Right renal pelvis (tissue), 4 donors: ENCODE results near the gene PDLIM1. TPM values are rescaled to one million over a fixed set of nuclear protein-coding genes. Genes with fewer than 3 reads are reported as not detected.

Experiments
- DNase-seq, 4 donors: peaks; one replicate each; pipeline ENCODE4 v3.0.0-alpha.2; 2013; ENCODE audit warnings: low read depth in 4 of 4, low spot score in 3 of 4, missing footprints in 1 of 4
- polyA plus RNA-seq, 4 donors: library from polyadenylated mRNA; unstranded; fragments of 120-200 nt; gene quantifications; one replicate each; pipeline ENCODE4 v1.2.1, GENCODE V29; 2013; ENCODE audit not compliant: insufficient read length in 4 of 4

PDLIM1 gene, protein sequence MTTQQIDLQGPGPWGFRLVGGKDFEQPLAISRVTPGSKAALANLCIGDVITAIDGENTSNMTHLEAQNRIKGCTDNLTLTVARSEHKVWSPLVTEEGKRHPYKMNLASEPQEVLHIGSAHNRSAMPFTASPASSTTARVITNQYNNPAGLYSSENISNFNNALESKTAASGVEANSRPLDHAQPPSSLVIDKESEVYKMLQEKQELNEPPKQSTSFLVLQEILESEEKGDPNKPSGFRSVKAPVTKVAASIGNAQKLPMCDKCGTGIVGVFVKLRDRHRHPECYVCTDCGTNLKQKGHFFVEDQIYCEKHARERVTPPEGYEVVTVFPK
- 10 to 100 TPM; 71.1 to 94.4 (median 80.6) TPM for polyA plus RNA-seq

DNA sequence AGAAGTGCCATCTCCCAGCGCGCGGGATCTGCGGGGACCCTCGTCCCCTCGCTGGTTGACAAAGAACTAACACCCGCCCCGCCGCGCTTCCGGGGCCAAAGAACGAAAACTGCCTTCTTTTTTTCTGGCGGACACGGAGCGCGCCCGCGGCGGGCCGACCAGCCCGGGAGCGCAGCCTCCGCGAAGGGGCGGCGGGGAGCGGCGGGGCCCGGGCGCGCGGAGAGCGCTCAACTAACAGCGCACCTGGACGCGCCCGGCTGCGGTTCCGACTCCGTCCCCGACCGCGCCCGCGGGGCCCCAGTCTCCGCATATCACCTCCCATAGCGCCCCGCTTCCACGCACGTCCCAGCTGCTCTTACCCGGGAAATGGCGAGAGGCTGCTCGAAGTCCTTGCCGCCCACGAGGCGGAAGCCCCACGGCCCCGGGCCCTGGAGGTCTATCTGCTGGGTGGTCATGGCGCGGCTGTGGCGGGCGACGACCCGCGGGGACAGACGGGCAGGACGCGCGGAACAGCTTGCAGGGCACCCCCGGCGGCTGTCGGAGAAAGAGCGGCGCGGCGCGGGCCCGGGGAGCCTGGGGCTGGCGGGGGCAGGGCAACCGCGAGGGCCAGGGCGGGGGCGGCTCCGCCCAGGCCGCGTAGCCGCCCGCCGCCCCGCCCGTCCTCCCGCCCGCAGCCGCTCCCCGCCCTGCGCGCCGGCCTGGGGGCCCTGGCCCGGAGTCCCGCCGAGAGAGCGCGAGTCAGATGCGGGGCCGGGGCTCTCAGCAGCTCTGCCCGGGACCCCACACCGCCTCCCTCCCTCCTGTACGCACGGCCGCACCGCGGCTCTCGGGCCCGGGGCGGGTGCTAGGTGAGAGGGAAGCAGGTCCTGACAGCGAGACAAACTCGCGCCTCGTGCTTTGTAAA lies at the start of gene PDLIM1:
TSS of gene PDLIM1 (minus strand) at position 543 of the 904 bp plus-strand sequence. CDS start at position 455, 88 bp downstream.
- no peak for DNase-seq

DNA sequence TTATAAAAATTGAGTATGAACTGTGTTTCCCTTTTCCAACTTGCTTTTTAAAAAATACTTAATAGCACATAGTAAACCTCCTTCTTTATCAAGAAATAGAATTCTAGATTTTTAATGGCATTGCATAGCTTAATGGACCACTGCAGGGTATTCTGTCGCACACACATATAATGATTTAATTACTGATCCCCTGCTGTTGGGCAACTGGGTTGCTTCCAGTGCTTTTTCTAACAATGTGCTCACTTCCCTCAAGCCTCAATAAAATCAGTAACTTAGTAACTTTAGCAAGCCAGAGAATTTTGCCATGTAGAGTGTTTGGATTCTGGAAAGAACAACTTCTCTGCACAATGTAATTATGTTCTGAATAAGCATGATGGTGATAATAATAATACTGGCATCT lies 49.1 kb upstream of the PDLIM1 start:
- DNase-seq: no peak

DNA sequence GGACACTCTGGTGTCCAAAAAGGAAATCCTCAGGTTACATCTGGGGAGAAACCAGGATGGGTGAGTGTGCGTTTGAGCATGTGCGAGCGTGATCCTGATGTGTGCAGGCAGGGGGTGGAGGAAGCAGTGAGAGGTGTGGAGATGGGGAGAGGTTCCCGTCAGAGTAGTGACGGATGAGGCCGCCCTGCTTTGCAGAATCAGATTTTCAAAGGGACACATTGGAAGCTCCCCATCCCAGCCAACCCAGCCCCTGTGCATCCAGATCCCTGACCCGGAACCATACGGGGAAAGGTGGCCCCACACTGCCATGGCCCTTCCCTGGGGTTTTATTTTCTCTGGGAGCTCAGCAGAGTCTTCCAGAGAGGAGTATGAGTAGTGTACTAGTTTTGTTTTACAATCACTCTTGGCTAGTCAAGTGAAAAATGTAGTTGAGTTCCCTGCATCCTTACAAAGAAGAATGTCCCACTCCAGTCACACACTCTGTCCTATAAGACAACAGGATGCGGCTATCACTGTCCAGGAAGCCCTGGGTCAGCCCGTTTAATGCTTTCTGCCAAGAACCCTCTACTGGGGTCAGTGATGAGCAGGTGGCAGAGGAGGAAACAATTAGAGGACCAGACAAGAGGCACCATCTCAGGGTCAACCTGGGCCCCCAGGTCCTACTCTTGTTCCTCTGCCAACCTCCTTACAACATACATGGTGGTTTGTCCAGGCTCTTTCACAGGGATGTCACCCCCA lies 46.8 kb upstream of the PDLIM1 start:
- DNase-seq: no peak

DNA sequence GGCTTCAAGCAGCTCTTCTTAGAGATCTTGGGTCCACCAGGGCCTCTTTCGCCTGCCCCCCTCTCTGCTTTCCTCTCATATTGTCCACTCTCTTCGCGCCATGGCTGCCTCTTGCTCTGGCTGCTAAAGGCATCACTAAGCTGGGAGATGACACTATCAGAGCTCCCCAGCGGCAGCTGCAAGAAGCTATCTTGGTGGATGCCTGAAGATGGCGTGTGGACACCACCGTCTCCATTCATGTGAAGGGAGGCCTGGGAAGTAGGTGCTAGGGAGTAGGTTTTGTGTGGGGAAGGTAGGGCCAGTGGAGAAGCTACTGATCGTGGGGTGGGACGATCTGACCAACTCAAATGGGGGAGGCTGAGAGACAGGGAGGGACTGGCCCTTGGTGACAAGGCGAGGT lies 45.9 kb upstream of the PDLIM1 start:
- DNase-seq: no peak

DNA sequence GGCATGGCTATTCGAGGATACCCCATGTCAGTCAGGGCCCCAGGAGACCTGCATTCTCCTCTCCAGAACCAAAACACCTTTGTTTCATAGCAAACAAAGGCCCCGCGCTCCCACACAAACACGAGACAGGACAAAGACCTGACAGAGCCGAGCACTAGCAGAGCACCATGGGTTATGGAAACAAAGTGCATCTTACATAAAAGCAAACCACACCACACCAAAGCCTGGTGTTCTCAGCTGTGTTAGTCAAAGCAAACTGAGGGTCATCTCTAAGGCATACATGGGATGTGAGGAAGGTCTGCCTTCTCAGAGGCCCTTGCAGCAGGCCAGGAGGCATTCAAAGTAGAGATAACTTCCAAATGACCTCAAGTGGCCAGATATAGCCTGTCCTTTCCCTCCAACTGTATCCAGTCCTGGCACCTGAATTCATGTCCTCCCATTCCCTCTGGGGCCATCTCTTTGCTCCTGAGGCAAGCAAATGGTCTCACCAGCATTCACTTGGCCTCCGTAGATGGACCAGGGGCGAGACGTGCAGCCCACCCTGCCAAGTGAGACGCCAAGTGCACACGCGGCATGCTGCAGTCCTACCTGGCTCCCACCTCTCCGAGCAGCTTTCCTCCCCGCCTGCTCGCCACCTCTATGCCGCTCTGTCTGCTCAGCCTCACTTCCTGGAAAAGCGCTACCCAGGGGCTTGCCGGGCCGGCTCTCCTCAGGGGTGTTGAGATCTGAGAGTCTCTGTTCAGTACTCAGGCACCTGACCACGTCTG lies 45.3 kb upstream of the PDLIM1 start:
- no peak for DNase-seq

DNA sequence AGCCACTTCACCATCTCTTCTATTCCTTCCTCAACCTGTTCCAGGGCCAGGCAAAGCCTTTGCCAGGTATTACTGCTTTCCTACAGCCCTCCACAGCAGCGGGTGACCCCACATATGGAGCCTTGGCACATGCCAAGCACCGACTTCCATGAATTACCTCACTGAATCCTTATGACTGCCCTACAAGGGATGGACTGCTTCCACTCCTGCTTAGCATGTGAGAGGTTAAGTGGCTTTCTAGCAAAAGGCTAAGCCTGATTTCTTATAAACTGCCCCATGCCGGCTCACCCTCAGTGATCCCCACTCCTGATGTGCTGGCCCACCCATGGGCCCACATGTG lies 44.0 kb upstream of the PDLIM1 start:
- no peak for DNase-seq

DNA sequence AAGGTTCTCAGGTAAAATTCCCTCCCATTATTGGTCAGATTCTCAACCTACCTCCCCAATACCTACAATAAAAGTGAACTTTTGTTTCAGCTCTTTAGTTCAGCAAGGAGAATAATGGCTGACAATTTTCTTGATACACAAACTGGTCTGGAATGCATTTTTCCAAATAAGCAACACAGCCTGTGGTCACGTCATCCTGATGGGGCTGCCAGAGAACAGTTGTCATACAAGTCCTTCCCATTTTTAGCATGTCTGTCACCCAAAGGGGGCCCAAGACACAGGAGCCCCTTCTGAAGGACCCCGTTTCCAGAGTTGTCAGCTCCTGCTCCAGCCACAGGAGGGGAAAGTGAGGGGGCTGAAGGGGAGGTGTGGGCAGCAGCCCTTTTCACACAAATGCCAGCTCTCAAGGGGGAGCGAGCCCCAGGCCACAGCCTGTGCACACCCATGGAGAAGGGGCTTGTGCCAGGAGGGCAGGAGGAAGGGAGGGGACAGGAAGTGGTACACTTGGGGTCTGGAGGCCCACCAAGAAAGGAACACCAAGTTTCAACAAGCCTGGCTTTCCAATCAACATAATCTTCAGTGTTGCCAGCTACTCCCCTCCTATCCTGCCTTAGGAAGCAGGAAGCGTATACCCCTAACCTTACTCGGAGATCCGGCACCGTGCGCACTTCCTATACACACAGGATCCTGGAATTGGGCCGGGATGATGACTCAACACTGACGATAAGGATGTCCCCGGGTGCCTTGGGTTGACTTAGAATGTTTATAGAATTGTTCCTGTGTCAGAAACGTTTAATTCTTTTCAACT lies 43.4 kb upstream of the PDLIM1 start:
- no peak for DNase-seq

DNA sequence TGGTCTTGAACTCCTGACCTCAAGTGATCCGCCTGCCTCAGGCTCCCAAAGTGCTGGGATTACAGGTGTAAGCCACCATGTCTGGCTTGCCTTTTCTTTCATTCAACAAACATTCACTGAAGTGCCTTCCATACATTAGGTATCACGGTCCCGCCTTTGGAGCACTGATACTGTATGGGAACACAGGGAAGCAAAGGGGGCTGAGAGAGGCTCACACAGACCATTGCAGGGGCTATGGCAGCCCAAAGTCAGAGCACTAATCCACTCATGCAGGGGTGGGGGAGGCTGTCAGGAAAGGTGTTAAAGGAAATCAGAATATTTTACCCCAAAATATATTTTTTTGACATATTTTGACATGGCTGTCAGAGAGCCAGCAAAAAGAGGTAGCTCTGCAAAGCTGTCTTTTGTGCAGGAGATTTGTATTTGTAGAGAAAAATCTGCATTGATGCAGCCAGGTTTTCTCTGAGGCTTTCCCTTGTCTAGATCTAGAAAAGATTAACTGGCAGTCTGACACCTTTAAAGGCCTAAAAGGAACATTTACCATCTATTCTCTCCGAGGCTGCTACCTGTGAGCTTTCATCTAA lies 42.0 kb upstream of the PDLIM1 start:
- DNase-seq: no peak

DNA sequence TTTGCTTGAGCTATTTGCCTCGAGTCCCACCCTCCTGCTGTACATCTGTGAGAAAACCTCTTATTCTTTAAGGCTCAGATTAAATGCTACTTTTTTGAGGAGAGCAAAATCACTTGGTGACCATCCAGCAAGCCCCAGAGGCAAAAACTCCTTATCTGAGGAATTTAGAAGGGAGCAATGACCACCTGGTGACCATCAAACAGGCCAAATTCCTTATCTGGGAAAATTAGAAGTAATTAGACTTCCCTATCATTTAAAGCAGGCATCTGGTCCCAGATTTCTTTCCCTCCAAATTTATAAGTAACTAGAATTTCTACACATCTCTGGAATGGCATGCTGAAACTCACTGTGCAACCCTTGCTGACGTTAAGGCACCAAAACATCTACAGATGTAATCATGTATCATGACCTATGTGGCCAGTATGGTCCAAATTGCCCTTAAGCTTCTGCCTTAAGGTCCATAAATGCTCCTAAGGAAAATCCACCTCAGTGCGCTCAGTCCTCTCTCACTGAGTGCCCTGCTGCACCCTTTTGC lies 40.9 kb upstream of the PDLIM1 start:
- no peak for DNase-seq

DNA sequence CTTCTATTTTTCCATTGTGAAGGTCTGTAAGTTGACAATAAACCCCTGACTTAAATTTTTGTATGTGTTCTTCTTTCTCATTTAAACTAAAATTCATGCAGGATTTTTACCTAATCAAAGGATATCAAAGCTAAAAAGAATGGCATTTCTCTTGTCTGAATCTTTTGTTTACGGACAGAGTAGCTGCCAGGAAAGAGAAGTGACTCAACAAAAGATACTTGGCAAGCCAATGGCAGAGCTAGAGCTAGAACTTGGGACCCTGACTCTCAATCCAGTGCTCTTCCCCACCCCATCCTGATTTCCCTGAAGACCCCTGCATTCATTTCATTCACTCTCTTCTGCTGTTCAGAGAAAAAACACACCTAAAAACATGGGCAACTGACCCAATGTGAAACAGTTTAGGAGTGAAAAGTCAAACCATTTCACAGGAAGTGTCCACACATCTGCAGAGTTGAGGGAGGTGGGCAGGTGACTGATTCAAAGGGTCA lies 40.2 kb upstream of the PDLIM1 start:
- DNase-seq: no peak

DNA sequence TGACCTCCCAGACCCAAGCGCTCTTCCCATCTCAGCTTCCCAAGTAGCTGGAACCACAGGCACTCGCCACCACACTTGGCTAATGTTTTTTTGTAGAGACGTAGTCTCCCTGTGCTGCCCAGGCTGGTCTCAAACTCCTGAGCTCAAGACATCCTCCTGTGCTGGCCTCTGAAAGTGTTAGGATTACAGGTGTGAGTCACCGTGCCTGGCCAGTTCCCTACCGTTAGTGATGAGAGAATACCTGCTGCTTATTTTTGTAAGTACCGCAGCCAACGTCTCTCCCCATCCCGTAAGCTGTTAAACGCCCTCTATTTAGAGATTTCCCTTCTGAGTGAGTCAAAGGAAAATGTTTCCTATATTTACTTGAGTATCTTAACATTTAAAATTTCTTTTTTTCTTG lies 38.5 kb upstream of the PDLIM1 start:
- DNase-seq: no peak

DNA sequence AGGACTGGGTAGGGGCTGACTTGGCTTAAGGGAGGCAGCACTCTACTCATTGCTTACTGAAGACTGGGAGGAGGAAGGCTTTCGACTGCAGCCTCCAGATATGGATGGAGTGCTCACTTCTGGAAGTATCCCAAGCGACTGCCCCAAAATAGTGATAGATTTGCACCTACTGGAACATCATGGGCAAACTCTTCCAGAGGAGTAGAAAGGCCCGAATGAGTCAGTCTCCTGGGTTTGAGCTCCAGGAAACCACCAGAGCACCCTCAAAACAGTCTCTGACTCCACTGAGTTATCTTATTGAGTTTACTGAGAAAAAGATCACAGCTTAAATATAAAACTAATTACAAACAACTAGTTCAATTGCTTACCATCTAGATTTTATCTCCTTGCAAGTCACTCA lies 37.2 kb upstream of the PDLIM1 start:
- DNase-seq: no peak

DNA sequence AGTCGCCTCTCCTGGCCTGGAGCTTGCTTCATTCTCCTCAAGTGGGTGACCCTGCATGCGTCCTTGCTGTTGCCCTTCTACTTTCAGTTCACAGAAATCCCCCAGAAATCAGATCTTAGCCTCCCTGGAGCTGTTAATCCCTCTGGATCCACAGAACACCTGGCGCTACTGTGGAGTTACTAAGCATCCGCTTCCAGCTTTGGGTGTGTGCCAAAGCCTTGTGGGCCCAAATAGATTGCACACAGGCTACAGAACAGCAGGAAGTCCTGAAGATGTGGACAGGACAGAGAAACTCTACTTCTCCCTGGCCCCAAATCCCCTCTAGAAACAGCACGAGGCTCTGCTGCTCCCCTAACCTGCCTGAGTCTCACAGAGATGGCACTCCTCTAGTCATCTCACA lies 36.6 kb upstream of the PDLIM1 start:
- DNase-seq: no peak

DNA sequence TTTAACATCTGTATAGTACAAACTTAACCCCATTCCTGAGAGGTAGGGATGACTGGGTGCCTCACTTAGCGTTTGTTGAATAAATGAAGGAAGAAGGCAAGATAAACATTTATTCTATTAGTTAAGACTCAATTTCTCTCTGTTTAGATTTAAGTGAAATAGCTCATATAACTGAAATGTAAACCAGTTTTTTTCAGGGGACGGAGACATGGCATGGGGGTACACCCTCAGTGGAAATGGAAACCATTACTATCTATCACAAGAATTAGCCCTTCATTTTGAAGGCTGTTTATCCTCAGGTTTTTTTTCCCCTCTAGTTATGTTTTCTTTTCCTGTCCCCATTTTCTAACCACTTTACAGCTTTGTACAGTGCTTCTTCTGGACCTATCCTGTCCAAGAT lies 35.6 kb upstream of the PDLIM1 start:
- no peak for DNase-seq

DNA sequence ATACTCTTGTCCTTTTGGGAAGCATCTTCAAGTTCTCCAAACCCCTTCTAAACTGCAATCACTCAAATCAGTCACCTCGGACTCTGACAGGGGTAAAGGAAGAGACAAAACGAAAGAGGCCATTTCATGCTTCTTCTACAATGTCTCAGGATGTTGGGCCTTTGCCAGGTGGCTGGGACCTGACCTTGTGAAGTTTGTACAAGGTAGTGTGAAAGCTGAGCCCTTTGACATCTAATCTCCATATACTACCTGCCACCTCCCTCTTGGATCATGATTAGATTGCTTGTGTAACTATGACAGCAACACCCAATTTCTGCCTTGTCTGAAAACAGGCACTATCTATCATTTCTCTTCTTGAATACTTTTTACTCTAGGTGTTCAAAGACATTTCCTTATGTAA lies 35.1 kb upstream of the PDLIM1 start:
- no peak for DNase-seq

DNA sequence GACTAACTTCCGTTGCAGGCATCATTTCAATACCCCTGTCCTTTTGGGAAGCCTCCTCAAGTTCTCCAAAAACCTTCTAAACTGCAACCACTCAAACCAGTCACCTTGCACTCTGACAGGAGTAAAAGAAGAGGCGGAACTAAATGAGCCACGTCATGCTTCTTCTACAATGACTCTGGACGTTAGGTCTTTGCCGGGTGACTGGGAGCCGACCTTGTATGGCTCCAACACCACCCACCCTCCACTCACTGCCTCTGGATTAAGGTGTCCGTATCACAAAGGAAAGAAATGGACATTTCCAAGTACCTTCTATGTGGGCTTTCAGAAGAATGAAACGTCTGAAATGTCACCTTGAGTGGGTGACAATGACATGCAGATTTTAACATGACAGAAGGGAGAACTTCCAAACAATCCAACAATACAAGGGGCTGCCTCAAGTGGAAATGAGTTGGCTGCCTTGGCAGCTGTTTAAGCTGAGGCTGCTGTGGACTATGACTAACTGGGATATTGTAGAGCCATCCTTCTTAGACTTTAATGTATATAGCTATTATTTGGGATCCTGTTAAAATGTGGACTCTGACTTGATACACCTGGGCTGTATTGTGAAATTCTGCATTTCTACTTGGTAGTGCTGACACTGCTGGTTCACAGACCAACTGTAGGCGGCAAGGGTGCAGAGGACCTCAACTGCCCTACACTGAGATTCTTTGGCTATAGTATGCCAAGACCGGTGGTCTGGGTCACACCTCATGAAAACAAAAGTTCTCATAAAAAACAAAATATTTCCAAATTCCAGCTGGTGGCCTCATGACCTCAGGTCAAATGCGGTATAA lies 33.8 kb upstream of the PDLIM1 start:
- DNase-seq: no peak

DNA sequence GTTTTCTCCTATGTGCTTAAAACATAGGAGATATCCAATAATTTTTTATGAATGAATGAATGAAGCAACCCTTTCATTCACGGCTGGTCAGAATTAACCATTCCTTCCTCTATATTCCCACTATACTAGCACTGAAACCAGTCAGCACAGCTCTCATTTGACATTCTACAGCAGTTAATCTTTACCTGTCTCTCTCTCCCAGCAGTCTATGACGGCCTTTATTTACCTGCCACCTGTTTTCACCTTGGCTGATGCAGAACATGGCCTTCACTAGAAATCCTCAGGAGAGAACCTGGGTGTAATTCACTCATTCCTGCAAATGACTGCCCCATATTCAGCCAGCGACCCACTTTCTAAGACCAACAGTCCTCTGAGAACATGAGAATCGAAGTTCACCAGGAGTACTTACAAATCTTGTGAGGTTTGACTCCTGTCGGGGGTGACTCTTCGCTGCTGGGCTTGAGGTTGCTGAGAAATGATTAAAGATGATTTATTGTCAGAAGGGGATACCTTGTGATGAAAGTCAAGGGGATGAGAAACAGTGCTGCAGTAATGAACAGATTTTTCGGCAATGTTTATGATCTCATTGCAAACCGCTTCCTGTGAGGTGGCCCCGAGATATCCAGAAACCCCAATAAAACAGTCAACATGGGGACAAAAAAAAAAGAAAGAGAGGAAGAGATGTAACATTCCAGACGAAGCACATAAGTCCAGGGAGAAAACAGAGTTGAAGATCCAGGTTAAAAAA lies 30.9 kb upstream of the PDLIM1 start:
- DNase-seq: no peak
